SU-DHL-6 (cell line): ENCODE data around the gene ERFL.
A peak's percentile ranks its signal among the peaks of the same experiment; 100 is the strongest.

Source experiments
- CTCF ChIP-seq: fragments of 200-600 bp; sonication (generic); IDR thresholded peaks from one replicate; pipeline ENCODE4 v1.5.1; 2017; ENCODE audit warnings: antibody characterized with exemption, mild to moderate bottlenecking, low read length, moderate library complexity; ENCODE audit not compliant: insufficient read depth, poor library complexity, severe bottlenecking
- EZH2phosphoT487 ChIP-seq: fragments of 200-600 bp; sonication (generic), shearing (Covaris generic); conservative IDR thresholded peaks from 2 replicates; pipeline ENCODE4 v1.6.1; 2018; ENCODE audit warnings: mild to moderate bottlenecking, antibody characterized with exemption, low read length, moderate library complexity, mixed read lengths

- TF ChIP-seq EZH2phosphoT487 (no peak), CTCF (peak; percentile 67)
These were observed 31.1 kb upstream of the ERFL start, which contains the start of gene RABAC1 for GRCh38 chr19:41959056-41960053.
